ENCODE results near the gene ARID5B.

Gene ARID5B

GRCh38 chr10:62057850-62058249 is 156.4 kb downstream of the ARID5B start:
- no peak for DNase-seq

GRCh38 chr10:62058476-62058875 is 157.0 kb downstream of the ARID5B start:
- DNase-seq = no peak

GRCh38 chr10:62058896-62059216 is 157.4 kb downstream of the ARID5B start:
- DNase-seq = no peak

- no peak for DNase-seq
These were observed 157.9 kb downstream of the ARID5B start for GRCh38 chr10:62059217-62059920.

GRCh38 chr10:62062028-62062427 is 160.5 kb downstream of the ARID5B start:
- DNase-seq = no peak

- no peak for DNase-seq
These were observed 161.4 kb downstream of the ARID5B start for GRCh38 chr10:62062752-62063512.

GRCh38 chr10:62063795-62064472 is 162.4 kb downstream of the ARID5B start:
- no peak for DNase-seq

GRCh38 chr10:62067560-62067959 is 166.1 kb downstream of the ARID5B start:
- no peak for DNase-seq

GRCh38 chr10:62068464-62068863 is 167.0 kb downstream of the ARID5B start:
- no peak for DNase-seq

GRCh38 chr10:62069452-62070178 is 168.1 kb downstream of the ARID5B start:
- no peak for DNase-seq

GRCh38 chr10:62071846-62072281 is 170.4 kb downstream of the ARID5B start:
- DNase-seq = no peak

- DNase-seq = no peak
These were observed 171.4 kb downstream of the ARID5B start for GRCh38 chr10:62072901-62073300.

- no peak for DNase-seq
These were observed 171.9 kb downstream of the ARID5B start for GRCh38 chr10:62073429-62073828.

GRCh38 chr10:62075414-62075813 is 173.9 kb downstream of the ARID5B start:
- no peak for DNase-seq

GRCh38 chr10:62075912-62076311 is 174.4 kb downstream of the ARID5B start:
- DNase-seq = no peak

GRCh38 chr10:62076891-62077290 is 175.4 kb downstream of the ARID5B start:
- no peak for DNase-seq

- no peak for DNase-seq
These were observed 176.0 kb downstream of the ARID5B start for GRCh38 chr10:62077330-62078015.

- DNase-seq = no peak
These were observed 178.5 kb downstream of the ARID5B start for GRCh38 chr10:62079885-62080559.

GRCh38 chr10:62080905-62081304 is 179.4 kb downstream of the ARID5B start:
- no peak for DNase-seq

- DNase-seq = no peak
These were observed 180.1 kb downstream of the ARID5B start for GRCh38 chr10:62081341-62082270.

- DNase-seq = no peak
These were observed 180.8 kb downstream of the ARID5B start for GRCh38 chr10:62082271-62082656.
